ENCODE results near the gene ADAM12. TPM values are rescaled to one million over a fixed set of nuclear protein-coding genes. Genes with fewer than 3 reads are reported as not detected.
"Not testable (repeated sequence)": the region's sequence is repeated elsewhere in the genome, so short reads cannot be mapped to it uniquely, and the experiment has no call there.

Gene ADAM12
- total and polyA plus RNA-seq, 2 of the 13 experiments (the other 11 are each of a cell fraction or from before 2014, with no cell fraction given) = not detected

- TF ChIP-seq ZBTB40 (IDR thresholded peaks at IDR 0.05) = no peak
- TF ChIP-seq ZBTB40 (CRISPR knock-in tag; IDR thresholded peaks at IDR 0.05) = no peak
- TF ChIP-seq REPIN1 (CRISPR knock-in tag; IDR thresholded peaks at IDR 0.05; ENCODE audit: borderline replicate concordance, low read depth) = no peak
- no peak for TF ChIP-seq ZNF138 (CRISPR knock-in tag; IDR thresholded peaks at IDR 0.05; ENCODE audit: low read depth)
- no peak for TF ChIP-seq KDM1A (CRISPR knock-in tag; IDR thresholded peaks at IDR 0.05)
- no peak for TF ChIP-seq RARG (CRISPR knock-in tag; IDR thresholded peaks at IDR 0.05; ENCODE audit: low read depth)
These were observed 7.8 kb downstream of the ADAM12 start (continued) for GRCh38 chr10:126380352-126381076.

GRCh38 chr10:126379166-126379565 lies 9.1 kb downstream of the ADAM12 start:
- H3K36me3 ChIP-seq (replicated peaks in 1 of 2; ENCODE audit: control insufficient read depth in 1 of 2, insufficient read depth in 2 of 2, low read length in 2 of 2); H3K79me2 ChIP-seq (ENCODE audit: insufficient read depth, low read length); H3K9ac ChIP-seq (ENCODE audit: insufficient read depth, low read depth, low read length); CTCF ChIA-PET (ENCODE audit: low intra/inter-chr PET ratio, low total read pairs); H3K4me1 ChIP-seq (ENCODE audit: insufficient read depth, low read length); POLR2A ChIA-PET; FAIRE-seq; intact Hi-C loops (cut with micrococcal nuclease; ENCODE audit: unreplicated experiment); H3K9me3 ChIP-seq (ENCODE audit: low read length); H3K27ac ChIP-seq (ENCODE audit: extremely low read length, insufficient read depth, low read length); BruUV-seq (replicated peaks); H3K4me2 ChIP-seq (ENCODE audit: low read depth, low read length); H3K4me3 ChIP-seq (replicated peaks in 1 of 3; ENCODE audit: insufficient read depth in 1 of 3, low read depth in 2 of 3, low read length in 3 of 3); ATAC-seq; DNase-seq (ENCODE audit: low spot score); H4K20me1 ChIP-seq (ENCODE audit: insufficient read depth, low read length); H3K27me3 ChIP-seq (ENCODE audit: control insufficient read depth in 1 of 2, insufficient read depth in 2 of 2, low read length in 2 of 2); H2AFZ ChIP-seq (ENCODE audit: low read length): not testable (repeated sequence)
- 2% methylated on average over 3 of the region's 3 CpGs for WGBS (ENCODE audit: low lambda C conversion rate)
- in situ Hi-C loops (cut with HindIII; ENCODE audit: extremely low pct_ligation_motif_present, low pct_unique_long_range_greater_than_20kb) = loop anchor here (25.0 kb wide), 1 partner anchor 392 kb away; no protein-coding TSS in a partner anchor
